Left hindlimb (tissue), 1 donor: ENCODE measurements around the gene NDUFS8.

Experiments used
- DNase-seq: peaks from one replicate; pipeline ENCODE4 v3.0.0-alpha.2; 2018

NDUFS8 gene

DNA sequence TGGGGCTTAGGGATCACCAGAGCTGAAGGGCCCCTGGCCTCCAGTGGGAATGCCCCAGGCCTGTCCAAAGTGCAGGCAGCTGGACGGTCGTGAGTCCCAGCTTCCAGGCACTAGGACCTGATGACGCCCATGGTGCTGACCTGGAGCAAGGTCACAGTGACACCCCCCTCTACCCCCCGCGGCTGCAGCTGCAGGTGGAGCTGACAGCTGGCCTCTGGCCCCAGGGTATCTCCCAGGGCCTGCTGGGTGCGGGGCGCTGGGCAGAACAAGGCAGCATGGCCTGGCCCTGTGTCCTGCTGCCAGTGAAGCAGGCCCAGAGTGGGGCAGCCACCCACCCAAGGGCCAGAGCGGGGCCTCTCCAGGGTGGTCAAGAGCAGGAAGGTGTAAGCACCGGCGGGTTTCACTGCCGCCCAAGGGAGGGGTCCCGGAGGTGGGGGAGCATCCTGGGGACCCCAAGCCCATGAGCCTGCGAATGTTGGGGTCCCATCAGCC lies 7.8 kb downstream of the NDUFS8 start:
- DNase-seq: no peak

DNA sequence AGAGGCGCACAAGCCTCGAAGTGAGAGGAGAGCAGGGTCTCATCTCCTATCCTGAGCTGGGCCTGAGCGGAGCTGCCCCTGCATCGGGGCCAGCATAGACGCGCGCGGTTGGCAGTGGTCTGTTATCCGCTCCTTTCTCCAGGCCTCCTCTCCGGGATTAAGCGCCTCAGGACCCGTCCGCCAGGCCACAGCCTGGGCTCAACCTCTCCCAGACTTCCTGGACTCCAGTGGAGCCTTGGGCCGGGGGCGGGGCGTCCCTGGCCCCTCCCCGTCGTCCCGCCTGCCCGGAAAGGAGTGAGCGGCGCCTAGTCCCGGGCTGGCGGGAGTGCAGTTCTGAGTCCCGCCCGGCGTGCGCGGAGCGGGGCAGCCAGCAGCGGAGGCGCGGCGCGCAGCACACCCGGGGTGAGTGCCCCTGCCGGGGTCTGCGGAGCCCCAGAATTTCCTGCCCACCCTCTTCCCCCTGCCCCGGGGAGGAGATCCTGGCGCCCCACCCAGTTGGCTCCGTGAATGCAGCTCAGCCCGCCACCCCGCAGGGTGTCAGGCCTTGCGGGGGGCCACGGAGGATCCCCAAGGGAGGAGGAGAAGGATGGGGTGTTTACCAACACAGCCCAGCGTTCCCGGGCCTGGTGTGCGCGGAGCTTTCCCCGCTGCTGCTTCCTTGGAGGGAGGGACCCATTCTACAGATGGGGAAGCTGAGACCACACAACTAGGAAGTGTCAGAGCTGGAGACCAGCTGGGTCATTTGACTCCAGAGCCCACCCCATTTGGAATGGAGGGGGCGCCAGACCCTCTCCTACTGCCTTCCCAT lies 8.4 kb downstream of the NDUFS8 start, which contains the start of gene TCIRG1:
Gene TCIRG1 (plus strand): TSS at position 308 of the 808 bp plus-strand sequence. CDS start 2,247 bp downstream, outside the sequence.
- peak; percentile 86 for DNase-seq

DNA sequence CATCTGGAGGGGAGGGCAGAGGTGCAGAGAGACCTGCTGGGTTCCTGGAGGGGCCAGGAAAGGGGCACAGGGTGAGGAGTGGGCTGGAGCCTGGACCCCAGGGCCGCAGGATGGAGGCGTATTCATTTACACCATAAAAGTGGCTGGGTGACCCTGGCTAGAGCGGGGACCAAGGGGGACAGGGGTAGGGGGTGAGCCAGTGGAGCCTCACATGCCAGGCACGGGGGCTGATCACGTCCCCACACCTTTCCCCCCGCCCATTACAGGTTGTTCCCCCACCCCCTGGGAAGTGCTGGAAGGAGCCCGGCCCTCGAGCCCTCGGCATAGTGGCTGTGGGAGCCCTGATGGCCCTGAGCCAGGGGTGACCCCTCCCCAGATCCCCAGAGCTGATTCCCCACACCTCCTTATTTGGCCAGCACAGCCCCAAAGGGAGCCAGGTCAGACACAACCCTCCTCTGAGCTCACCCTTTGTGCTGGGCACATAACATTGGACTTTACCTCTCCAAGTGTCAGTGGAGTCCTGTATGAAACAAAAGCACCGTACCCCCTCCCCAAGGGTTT lies 9.1 kb downstream of the NDUFS8 start:
- DNase-seq: peak; percentile 39

DNA sequence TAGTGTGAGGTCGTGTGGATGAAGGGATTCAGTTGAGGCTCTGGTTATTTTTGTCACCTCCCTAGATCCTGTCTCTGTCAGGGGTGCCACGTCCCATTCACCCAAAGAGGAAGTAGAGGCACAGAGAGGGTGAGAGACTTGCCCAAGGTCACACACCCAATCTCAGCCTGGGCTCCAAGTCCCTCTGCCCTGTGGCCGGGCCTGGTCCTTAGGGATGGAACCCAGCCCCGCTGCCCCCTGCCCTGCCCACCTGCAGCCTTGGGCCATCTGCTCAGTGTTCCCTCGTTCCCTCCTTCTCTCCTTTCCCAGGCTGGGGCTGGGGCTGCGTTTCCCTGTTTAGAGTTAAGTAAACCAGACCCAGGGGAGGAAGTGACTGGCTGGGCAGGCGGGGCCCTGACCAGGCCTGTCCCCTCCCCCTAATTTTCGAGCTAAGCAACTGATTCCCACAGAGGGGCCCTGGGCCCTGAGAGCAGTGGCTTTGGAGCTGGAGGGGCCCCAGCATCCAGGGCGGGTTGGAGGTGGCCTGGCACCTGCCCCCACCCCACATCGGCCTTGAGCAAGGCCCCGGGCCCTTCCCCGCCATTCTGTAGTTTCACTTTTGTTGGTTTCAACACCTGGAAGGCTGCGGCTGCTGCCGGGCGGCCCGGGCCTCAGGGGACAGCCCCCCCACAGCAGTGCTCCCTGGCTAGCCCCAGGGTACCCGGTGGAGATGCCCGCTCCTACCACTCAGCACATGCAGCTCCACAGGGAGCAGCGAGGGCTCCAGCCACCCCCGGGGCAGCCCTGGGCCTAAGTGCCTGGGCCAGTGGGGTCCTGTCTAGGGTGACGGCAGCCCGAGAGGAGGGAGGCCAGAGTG lies 9.8 kb downstream of the NDUFS8 start:
- DNase-seq: peak; percentile 74

DNA sequence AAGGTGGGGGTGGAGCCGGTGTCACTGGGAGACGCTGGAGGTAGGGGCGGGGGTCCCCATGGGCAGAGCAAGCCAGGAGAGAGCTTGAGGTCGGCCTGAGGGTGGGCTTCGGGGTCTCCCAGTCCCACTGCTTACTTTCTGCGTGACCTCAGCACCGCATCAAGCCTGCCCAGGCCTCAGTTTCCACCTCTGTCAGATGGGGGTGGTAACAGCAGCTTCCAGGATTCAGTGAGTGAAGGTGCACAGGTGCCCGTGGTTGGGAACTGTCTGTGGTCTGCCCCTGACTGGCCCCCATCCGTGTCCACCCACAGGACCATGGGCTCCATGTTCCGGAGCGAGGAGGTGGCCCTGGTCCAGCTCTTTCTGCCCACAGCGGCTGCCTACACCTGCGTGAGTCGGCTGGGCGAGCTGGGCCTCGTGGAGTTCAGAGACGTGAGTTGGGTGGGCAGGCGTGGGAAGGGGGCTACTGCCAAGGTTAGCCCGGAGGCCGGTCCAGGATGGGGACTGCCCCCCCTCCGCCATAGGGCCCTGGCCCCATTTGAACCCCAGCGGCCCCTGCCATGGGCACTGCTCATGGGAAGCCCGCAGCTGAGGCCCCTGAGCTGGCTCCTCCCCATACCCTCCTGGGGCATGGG lies 10.6 kb downstream of the NDUFS8 start:
- peak; percentile 45 for DNase-seq

DNA sequence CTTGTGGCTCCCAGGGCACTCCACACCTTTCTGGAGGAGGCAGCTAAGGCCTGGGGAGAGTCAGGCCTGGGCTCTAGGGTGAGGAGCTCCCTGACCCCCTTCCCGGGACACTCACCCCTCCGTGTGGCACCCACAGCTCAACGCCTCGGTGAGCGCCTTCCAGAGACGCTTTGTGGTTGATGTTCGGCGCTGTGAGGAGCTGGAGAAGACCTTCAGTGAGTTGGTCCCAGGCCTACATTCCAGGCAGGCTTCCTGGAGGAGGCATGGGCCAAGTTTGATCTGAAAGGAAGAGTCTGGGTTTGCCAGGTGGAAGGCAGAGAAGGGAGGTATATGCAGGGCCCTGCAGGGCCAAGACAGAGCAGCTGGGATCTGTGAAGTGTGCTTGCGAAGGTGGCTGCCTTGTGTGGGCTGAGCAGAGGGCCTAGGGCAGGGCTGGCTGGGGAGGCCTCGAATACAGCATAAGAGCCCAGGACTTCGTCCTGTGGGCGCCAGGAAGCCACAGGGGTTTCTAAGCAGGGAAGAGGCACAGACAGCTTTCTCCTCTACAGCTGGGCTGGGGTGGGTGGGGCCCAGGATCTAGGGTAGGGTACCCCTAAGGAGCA lies 11.2 kb downstream of the NDUFS8 start:
- DNase-seq: peak; percentile 16

DNA sequence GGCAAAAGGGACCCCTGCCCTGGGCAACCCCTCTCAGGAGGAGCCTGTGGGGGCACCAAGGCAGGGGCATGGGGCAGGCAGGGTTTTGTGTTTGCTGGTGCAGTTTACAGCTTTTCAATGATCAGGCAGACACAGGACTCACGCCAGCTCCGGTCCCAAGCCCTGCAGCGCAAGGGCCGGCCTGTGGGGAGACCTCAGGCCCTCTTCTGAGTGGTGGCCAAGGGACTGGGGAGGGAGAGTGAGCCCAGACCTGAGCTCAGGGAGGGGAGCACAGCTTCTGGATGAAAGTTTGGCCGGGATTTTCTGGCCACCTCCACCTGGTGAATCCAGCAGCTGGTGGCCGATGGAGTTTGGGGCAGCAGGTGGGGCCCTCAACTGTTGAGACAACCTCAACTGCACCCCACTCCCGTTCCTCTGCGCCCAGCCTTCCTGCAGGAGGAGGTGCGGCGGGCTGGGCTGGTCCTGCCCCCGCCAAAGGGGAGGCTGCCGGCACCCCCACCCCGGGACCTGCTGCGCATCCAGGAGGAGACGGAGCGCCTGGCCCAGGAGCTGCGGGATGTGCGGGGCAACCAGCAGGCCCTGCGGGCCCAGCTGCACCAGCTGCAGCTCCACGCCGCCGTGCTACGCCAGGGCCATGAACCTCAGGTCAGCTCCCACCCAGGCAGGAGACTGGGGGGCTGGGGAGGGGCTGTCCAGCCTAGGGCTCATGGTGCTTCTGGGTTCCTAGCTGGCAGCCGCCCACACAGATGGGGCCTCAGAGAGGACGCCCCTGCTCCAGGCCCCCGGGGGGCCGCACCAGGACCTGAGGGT lies 11.9 kb downstream of the NDUFS8 start:
- DNase-seq: peak; percentile 37

DNA sequence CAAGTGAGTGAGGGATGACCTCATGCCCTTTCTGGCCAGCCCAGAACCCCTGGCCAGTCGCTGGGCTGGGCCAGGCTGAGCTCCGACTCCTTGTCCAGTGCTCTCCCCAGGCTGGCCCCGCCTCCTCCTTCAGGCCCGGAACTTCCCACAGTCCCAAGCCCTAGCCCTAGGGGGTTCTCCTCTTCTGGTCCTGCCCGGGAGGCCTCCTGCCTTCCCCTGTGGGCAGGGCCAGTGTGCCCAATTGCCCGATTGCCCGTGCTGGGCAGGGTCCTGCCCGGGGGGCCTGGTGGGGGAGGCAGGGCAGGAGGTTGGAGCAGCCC lies 12.5 kb downstream of the NDUFS8 start:
- DNase-seq: peak; percentile 31

DNA sequence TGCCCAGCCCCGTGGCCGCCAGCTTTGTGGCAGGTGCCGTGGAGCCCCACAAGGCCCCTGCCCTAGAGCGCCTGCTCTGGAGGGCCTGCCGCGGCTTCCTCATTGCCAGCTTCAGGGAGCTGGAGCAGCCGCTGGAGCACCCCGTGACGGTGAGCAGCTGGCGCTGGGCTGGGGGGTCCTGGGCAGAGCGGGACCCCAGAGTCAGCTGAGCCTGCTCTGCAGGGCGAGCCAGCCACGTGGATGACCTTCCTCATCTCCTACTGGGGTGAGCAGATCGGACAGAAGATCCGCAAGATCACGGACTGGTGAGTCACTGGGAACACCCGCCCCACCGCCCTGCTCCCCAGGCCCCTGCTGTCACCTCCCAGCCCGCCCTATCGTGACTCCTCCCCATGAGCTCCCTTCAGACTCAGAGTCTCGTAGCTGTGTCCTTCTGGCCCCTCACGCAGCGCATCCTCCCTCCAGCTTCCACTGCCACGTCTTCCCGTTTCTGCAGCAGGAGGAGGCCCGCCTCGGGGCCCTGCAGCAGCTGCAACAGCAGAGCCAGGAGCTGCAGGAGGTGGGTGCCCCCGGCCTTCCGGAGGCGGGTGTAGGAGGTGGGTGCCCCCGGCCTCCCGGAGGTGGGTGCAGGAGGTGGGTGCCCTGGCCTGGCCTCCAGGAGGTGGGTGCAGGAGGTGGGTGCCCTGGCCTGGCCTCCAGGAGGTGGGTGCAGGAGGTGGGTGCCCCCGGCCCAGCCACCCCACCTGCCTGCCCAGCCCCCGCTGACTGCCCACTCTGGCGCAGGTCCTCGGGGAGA lies 13.1 kb downstream of the NDUFS8 start:
- DNase-seq: peak; percentile 50

DNA sequence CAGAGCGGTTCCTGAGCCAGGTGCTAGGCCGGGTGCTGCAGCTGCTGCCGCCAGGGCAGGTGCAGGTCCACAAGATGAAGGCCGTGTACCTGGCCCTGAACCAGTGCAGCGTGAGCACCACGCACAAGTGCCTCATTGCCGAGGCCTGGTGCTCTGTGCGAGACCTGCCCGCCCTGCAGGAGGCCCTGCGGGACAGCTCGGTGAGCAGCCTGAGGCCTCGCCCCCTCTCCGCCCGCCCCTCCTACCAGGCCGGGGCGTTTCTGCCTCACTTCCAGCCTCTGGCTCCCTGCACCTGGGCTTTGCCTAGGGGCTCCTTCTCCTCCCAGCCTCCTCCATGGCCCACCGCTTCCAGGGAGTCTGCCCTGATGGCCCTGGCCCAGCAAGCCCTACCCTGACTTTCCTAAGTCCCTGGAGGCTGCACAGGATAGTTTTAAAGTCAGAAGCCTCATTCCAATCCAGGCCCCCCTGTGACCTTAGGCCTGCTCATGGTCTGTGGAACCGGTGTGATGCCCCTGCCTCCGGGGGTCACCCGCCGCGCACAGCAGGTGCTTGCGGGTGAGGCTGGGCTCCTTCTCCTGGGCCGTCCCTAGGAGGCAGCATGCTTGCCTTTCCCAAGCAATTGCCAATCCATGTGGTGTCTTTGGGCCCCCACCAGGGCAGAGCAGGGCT lies 13.8 kb downstream of the NDUFS8 start:
- DNase-seq: peak; percentile 30

DNA sequence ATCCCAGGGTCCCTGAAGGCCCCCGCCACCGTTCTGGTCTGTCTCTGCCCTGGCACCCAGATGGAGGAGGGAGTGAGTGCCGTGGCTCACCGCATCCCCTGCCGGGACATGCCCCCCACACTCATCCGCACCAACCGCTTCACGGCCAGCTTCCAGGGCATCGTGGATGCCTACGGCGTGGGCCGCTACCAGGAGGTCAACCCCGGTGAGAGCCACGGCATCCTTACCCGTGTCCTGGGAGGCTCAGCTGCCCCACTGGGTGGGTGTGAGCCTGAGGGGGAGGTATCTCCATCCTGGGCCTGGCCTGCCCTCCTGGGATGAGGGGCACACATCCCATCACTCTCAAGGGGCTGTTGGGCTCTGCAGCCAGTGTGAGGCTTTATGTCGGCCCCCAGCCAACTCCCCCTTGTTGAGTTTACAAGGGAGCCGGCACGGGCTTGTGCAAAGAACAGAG lies 14.4 kb downstream of the NDUFS8 start:
- DNase-seq: no peak

DNA sequence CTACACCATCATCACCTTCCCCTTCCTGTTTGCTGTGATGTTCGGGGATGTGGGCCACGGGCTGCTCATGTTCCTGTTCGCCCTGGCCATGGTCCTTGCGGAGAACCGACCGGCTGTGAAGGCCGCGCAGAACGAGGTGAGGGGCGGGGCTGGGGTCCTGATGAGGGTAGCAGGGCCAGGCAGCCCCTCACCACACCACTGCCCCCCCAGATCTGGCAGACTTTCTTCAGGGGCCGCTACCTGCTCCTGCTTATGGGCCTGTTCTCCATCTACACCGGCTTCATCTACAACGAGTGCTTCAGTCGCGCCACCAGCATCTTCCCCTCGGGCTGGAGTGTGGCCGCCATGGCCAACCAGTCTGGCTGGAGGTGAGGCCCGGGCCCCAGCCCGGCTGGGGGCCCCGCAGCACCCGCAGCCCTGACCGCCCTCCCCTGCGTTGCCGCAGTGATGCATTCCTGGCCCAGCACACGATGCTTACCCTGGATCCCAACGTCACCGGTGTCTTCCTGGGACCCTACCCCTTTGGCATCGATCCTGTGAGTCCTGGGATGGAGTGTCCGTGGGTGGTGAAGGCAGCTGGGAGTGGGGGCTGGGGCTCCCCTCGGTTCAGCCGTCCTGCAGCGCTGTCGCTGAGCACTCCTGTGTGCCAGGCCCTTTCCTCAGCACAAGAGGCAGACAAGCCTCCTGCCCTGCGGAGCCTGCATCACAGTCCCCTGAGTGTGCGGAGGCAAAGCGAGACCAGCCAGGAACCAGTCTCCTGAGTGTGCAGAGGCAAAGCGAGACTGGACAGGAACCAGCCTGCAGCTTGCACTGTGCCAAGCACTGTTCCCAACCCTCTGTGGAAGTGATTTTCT lies 17.2 kb downstream of the NDUFS8 start:
- DNase-seq: no peak

DNA sequence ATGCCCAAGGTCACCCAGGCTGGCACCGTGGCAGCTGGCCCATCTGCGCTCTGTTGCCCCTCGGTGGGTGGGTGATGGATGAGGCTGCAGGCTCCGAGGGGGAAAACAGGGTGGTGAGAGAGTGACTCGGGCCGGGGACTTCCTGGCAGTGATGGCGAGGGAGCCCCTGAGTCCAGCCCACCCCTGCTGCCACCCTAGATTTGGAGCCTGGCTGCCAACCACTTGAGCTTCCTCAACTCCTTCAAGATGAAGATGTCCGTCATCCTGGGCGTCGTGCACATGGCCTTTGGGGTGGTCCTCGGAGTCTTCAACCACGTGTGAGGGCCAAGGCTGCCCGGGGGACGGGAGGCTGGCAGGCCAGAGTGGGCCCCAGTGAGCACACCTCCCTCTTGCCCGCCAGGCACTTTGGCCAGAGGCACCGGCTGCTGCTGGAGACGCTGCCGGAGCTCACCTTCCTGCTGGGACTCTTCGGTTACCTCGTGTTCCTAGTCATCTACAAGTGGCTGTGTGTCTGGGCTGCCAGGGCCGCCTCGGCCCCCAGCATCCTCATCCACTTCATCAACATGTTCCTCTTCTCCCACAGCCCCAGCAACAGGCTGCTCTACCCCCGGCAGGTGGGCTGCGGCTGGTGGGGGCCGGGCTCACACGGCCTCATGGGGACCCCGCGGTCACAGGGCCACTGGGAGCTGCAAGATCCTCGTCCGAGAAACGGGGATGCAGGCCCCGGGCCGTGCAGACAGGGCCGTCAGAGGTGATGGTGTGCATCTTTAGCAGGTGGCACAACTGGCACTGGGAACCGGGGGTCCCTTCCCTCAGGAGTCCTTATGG lies 18.4 kb downstream of the NDUFS8 start:
- DNase-seq: no peak

DNA sequence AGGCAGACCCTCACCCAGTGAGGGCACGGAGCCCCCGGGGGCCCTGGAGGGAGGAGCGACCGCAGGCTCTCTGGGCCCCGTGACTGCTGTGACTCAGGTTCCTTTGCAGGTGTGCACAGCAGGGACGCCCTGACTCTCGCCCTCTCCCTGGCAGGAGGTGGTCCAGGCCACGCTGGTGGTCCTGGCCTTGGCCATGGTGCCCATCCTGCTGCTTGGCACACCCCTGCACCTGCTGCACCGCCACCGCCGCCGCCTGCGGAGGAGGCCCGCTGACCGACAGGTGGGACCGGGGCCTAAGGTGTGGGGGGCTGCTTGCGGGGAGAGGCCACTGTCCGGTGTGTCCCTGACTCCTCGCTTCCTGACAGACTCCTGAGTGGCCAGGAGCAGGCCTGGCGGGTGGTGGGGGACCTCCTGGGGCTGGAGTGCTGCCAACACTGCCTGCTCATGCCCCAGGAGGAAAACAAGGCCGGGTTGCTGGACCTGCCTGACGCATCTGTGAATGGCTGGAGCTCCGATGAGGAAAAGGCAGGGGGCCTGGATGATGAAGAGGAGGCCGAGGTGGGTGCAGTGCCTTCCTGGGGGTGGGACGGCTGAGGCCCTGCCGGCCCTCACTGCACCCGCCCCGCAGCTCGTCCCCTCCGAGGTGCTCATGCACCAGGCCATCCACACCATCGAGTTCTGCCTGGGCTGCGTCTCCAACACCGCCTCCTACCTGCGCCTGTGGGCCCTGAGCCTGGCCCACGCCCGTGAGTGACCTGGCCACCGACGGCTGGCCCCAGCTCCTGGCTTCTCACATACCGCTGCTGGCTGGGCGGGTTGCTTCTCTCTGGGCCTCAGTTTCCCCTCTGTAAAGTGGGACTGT lies 19.3 kb downstream of the NDUFS8 start:
- no peak for DNase-seq

DNA sequence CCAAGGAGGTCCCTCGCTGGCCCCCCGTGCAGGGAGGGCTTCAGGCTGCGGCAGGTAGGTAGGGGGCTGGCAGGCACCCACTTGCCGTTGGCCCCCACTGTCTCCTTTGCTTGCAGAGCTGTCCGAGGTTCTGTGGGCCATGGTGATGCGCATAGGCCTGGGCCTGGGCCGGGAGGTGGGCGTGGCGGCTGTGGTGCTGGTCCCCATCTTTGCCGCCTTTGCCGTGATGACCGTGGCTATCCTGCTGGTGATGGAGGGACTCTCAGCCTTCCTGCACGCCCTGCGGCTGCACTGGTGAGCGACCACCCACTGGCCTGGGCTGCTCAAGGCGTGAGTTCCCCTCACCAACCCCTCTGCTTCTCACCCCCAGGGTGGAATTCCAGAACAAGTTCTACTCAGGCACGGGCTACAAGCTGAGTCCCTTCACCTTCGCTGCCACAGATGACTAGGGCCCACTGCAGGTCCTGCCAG lies 19.9 kb downstream of the NDUFS8 start:
- no peak for DNase-seq

DNA sequence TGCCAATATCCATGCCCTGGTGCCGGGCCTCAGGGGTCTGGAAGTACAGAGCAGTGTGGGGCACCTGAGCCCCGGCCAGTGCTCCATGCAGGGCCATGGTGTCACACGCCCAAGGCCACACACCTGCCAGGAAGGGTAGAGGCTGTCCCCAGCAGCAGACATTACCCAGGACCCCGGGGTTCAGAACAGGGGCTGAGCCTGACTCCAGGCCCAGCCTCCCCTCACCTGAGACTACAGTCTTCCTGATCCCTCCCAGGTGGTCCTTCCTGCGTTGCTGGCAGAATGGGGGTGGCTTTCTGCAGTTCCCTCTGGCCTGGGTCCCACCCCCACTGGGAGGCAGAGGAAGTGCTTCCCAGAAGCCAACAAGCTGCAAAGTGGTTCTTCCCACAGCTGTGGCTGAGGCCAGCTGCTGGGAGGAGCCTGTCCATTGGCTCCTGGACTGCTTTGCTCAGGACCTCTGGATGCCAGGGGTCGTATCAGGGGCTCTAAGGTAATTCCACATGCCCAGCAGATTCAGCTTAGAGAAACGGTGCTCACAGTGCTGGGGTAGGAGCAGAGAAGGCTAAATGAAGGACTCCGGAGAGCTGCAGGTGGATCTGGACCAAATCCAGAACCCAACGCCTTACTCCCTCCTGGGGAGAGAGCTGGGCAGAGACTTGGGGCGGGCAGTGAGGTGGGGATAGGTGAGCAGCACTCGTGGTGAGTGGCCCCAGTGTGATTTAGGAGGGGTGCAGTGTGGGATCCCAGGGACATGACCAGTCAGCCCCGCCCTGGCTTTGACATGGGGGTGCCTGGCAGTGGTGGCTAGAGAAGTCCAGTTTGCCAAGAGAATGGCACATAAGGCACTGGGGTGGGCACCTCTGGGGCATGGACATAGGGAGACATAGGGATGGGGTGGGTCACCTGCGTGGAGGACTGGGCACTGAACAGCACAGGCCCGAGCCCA lies 21.0 kb downstream of the NDUFS8 start:
- DNase-seq: no peak
